GM18951 (cell line): ENCODE measurements around the gene C6orf132.

Source experiments
- POLR2A ChIP-seq: IDR thresholded peaks from 4 replicates; pipeline ENCODE4 v1.6.1; 2011; ENCODE audit warnings: mild to moderate bottlenecking; ENCODE audit not compliant: insufficient read length, insufficient read depth; ENCODE audit errors: extremely low read depth
- in situ Hi-C: fragments of 300-500 bp; cut with MboI; formaldehyde crosslinking; loops from one replicate; pipeline ENCODE4 v1.12.0; 2022; ENCODE audit warnings: low sequenced_read_pairs, mixed read lengths, inconsistent platforms; ENCODE audit not compliant: unreplicated experiment

C6orf132 gene

GRCh38 chr6:42142118-42142835 is at the start of gene C6orf132:
Gene C6orf132 (minus strand): TSS chr6:42142620. CDS start chr6:42142444, 176 bp downstream.
- in situ Hi-C loops: no loop called here
- TF ChIP-seq POLR2A: no peak

GRCh38 chr6:42190554-42191183 is 48.2 kb upstream of the C6orf132 start:
- no peak for TF ChIP-seq POLR2A
- in situ Hi-C loops: no loop called here

GRCh38 chr6:42188406-42188805 is 46.0 kb upstream of the C6orf132 start:
- in situ Hi-C loops: no loop called here
- no peak for TF ChIP-seq POLR2A

- no peak for TF ChIP-seq POLR2A
- in situ Hi-C loops: no loop called here
Observed at GRCh38 chr6:42185597-42185996, 43.2 kb upstream of the C6orf132 start.

GRCh38 chr6:42184475-42184874 is 42.1 kb upstream of the C6orf132 start:
- in situ Hi-C loops: no loop called here
- no peak for TF ChIP-seq POLR2A

GRCh38 chr6:42182101-42182500 is 39.7 kb upstream of the C6orf132 start:
- TF ChIP-seq POLR2A: no peak
- in situ Hi-C loops: no loop called here

- in situ Hi-C loops: no loop called here
- TF ChIP-seq POLR2A: no peak
Observed at GRCh38 chr6:42179945-42180313, 37.5 kb upstream of the C6orf132 start.

- in situ Hi-C loops: no loop called here
- TF ChIP-seq POLR2A: no peak
Observed at GRCh38 chr6:42179261-42179944, 37.0 kb upstream of the C6orf132 start.

GRCh38 chr6:42177514-42178364 is 35.3 kb upstream of the C6orf132 start:
- in situ Hi-C loops: no loop called here
- TF ChIP-seq POLR2A: no peak

GRCh38 chr6:42176981-42177380 is 34.6 kb upstream of the C6orf132 start:
- in situ Hi-C loops: no loop called here
- no peak for TF ChIP-seq POLR2A

- no peak for TF ChIP-seq POLR2A
- in situ Hi-C loops: no loop called here
Observed at GRCh38 chr6:42175860-42176259, 33.4 kb upstream of the C6orf132 start.

GRCh38 chr6:42173101-42173500 is 30.7 kb upstream of the C6orf132 start, which contains the start of gene GUCA1A:
Gene GUCA1A (plus strand): TSS chr6:42173364. CDS start chr6:42173614, 250 bp downstream.
- in situ Hi-C loops: no loop called here
- TF ChIP-seq POLR2A: no peak
